GM12892 (cell line): ENCODE results near the gene TDRD12.

ENCODE experiments used
- POLR2AphosphoS5 ChIP-seq: IDR thresholded peaks from 2 replicates; pipeline ENCODE4 v1.6.1; 2011; ENCODE audit warnings: low read depth, low read length, control low read depth
- TAF1 ChIP-seq: IDR thresholded peaks from 2 replicates; pipeline ENCODE4 v1.6.1; 2011; ENCODE audit warnings: low read depth, mild to moderate bottlenecking, control low read depth, low read length, borderline replicate concordance

GRCh38 chr19:32802840-32803239, 83.3 kb downstream of the TDRD12 start:
- TF ChIP-seq POLR2AphosphoS5 (no peak), TAF1 (no peak)
